ENCODE results near the gene AK8. TPM values are rescaled to one million over a fixed set of nuclear protein-coding genes. Genes with fewer than 3 reads are reported as not detected.

Gene AK8
- total and polyA plus RNA-seq, 2 experiments from 2014 or later = 0.14 to 0.78 TPM

DNA sequence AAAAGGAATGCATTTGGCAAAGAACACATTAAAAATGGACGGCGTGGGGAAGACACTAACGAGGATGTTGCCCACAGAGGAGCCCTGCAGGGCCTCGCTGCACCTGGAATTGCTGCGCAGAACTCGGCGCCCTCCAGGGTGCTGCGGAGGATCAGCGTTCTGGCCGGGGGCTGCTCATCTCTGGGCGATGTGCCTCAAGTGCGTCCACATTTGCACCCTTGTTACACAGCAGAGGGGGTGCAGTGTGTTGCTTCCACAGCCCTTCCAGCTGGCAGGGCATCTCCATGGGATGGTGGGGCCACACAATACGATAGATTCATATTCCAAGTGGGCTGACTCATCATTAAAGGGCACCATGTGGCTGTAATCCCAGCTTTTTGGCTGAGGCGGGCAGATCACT, 63.1 kb downstream of the AK8 start (continued):
- TF ChIP-seq, protein P1, sequence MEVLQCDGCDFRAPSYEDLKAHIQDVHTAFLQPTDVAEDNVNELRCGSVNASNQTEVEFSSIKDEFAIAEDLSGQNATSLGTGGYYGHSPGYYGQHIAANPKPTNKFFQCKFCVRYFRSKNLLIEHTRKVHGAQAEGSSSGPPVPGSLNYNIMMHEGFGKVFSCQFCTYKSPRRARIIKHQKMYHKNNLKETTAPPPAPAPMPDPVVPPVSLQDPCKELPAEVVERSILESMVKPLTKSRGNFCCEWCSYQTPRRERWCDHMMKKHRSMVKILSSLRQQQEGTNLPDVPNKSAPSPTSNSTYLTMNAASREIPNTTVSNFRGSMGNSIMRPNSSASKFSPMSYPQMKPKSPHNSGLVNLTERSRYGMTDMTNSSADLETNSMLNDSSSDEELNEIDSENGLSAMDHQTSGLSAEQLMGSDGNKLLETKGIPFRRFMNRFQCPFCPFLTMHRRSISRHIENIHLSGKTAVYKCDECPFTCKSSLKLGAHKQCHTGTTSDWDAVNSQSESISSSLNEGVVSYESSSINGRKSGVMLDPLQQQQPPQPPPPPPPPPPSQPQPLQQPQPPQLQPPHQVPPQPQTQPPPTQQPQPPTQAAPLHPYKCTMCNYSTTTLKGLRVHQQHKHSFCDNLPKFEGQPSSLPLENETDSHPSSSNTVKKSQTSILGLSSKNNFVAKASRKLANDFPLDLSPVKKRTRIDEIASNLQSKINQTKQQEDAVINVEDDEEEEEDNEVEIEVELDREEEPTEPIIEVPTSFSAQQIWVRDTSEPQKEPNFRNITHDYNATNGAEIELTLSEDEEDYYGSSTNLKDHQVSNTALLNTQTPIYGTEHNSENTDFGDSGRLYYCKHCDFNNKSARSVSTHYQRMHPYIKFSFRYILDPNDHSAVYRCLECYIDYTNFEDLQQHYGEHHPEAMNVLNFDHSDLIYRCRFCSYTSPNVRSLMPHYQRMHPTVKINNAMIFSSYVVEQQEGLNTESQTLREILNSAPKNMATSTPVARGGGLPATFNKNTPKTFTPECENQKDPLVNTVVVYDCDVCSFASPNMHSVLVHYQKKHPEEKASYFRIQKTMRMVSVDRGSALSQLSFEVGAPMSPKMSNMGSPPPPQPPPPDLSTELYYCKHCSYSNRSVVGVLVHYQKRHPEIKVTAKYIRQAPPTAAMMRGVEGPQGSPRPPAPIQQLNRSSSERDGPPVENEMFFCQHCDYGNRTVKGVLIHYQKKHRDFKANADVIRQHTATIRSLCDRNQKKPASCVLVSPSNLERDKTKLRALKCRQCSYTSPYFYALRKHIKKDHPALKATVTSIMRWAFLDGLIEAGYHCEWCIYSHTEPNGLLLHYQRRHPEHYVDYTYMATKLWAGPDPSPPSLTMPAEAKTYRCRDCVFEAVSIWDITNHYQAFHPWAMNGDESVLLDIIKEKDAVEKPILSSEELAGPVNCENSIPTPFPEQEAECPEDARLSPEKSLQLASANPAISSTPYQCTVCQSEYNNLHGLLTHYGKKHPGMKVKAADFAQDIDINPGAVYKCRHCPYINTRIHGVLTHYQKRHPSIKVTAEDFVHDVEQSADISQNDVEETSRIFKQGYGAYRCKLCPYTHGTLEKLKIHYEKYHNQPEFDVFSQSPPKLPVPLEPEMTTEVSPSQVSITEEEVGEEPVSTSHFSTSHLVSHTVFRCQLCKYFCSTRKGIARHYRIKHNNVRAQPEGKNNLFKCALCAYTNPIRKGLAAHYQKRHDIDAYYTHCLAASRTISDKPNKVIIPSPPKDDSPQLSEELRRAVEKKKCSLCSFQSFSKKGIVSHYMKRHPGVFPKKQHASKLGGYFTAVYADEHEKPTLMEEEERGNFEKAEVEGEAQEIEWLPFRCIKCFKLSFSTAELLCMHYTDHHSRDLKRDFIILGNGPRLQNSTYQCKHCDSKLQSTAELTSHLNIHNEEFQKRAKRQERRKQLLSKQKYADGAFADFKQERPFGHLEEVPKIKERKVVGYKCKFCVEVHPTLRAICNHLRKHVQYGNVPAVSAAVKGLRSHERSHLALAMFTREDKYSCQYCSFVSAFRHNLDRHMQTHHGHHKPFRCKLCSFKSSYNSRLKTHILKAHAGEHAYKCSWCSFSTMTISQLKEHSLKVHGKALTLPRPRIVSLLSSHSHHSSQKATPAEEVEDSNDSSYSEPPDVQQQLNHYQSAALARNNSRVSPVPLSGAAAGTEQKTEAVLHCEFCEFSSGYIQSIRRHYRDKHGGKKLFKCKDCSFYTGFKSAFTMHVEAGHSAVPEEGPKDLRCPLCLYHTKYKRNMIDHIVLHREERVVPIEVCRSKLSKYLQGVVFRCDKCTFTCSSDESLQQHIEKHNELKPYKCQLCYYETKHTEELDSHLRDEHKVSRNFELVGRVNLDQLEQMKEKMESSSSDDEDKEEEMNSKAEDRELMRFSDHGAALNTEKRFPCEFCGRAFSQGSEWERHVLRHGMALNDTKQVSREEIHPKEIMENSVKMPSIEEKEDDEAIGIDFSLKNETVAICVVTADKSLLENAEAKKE (CRISPR knock-in tag; IDR thresholded peaks at IDR 0.05) = no peak
- TF ChIP-seq, protein P2, sequence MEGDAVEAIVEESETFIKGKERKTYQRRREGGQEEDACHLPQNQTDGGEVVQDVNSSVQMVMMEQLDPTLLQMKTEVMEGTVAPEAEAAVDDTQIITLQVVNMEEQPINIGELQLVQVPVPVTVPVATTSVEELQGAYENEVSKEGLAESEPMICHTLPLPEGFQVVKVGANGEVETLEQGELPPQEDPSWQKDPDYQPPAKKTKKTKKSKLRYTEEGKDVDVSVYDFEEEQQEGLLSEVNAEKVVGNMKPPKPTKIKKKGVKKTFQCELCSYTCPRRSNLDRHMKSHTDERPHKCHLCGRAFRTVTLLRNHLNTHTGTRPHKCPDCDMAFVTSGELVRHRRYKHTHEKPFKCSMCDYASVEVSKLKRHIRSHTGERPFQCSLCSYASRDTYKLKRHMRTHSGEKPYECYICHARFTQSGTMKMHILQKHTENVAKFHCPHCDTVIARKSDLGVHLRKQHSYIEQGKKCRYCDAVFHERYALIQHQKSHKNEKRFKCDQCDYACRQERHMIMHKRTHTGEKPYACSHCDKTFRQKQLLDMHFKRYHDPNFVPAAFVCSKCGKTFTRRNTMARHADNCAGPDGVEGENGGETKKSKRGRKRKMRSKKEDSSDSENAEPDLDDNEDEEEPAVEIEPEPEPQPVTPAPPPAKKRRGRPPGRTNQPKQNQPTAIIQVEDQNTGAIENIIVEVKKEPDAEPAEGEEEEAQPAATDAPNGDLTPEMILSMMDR (conservative IDR thresholded peaks at IDR 0.05; ENCODE audit: low read depth in 2 of 2) = no peak
- TF ChIP-seq ZNF114 (CRISPR knock-in tag; IDR thresholded peaks at IDR 0.05) (no peak), NANOG (IDR thresholded peaks at IDR 0.05; ENCODE audit: borderline replicate concordance) (no peak), CREB1 (CRISPR knock-in tag; IDR thresholded peaks at IDR 0.05; ENCODE audit: low read depth) (no peak), ZNF331 (CRISPR knock-in tag; IDR thresholded peaks at IDR 0.05; ENCODE audit: low read depth) (no peak), EZH2phosphoT487 (IDR thresholded peaks at IDR 0.05; ENCODE audit: unreplicated experiment) (no peak), EZH2 (IDR thresholded peaks at IDR 0.05; ENCODE audit: low read depth, unreplicated experiment) (no peak)

Data from GM23338 (cell line).